ENCODE data around the gene ADAM11. TPM values are rescaled to one million over a fixed set of nuclear protein-coding genes. Genes with fewer than 3 reads are reported as not detected.

Gene ADAM11
- total RNA-seq, 1 donor from 2014 or later: 6.0 TPM

DNA sequence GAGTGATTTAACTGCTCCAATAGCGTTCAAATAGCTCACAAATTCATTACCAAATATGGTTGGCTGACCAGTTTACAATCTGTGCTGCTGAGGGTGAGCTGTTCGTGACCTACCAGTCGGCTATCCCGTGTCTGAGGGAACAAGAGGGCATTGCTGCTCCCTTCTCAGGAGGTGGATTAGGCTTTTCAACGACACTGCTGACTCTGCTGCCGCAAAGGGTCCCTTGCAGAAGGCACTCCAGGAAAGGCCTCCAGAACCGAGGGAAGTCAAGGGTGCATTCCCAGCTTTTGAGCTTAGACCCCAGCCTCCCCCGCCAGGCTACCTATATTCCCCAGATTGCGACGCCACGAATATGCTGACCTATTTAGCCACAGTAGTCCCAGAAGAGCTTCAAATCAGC is 39.0 kb downstream of the ADAM11 start:
- Mint-ChIP-seq H3K4me1 (peaks cover 36% of the 10 kb centered on the region), H3K36me3 (ENCODE audit: low read depth) (peaks cover 7% of the 10 kb centered on the region), H3K27me3 (ENCODE audit: low read depth) (no peaks in the 10 kb centered on the region), H3K27ac (ENCODE audit: unreplicated experiment) (no peak overlapping the region), H3K4me3 (no peak overlapping the region), H3K9me3 (no peaks in the 10 kb centered on the region)
- DNase-seq (ENCODE audit: low read depth, low spot score): no peak
- TF ChIP-seq CTCF (conservative IDR thresholded peaks at IDR 0.05): no peak

DNA sequence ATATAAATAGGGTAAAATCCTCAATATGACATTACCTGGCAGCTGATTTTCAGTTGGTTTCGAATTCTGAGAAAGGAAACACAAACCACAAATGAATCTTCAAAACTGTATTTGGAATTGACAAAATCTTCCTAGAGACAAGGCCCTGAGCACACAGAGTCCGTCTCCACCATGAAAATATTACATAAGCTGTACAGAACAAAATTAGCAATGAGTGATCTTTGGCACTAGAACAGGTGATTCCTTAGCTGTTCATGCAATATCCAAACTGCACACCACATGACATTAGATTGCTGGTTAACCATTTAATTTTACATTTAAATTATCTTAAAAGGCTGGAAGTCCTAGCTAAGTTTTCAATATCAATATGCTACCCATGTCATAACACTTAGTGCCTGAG is 39.6 kb downstream of the ADAM11 start:
- no peak for DNase-seq (ENCODE audit: low read depth, low spot score)
- Mint-ChIP-seq H3K36me3 (ENCODE audit: low read depth) (peaks cover 9% of the 10 kb centered on the region), H3K9me3 (no peaks in the 10 kb centered on the region), H3K4me3 (no peak overlapping the region), H3K27me3 (ENCODE audit: low read depth) (no peaks in the 10 kb centered on the region), H3K4me1 (peaks cover 40% of the 10 kb centered on the region), H3K27ac (ENCODE audit: unreplicated experiment) (no peak overlapping the region)
- no peak for TF ChIP-seq CTCF (conservative IDR thresholded peaks at IDR 0.05)

GRCh38 chr17:44801880-44802279 is 43.1 kb downstream of the ADAM11 start:
- H3K4me1 Mint-ChIP-seq: peaks cover 11% of the 10 kb centered on the region
- H3K9me3 Mint-ChIP-seq: no peaks in the 10 kb centered on the region
- no peak overlapping the region for H3K4me3 Mint-ChIP-seq
- peaks cover 13% of the 10 kb centered on the region for H3K36me3 Mint-ChIP-seq (ENCODE audit: low read depth)
- H3K27me3 Mint-ChIP-seq (ENCODE audit: low read depth): no peaks in the 10 kb centered on the region
- H3K27ac Mint-ChIP-seq (ENCODE audit: unreplicated experiment): no peak overlapping the region
- TF ChIP-seq CTCF (conservative IDR thresholded peaks at IDR 0.05): no peak
- no peak for DNase-seq (ENCODE audit: low read depth, low spot score)

- H3K4me3 Mint-ChIP-seq: no peak overlapping the region
- no peak for DNase-seq (ENCODE audit: low read depth, low spot score)
- H3K4me1 Mint-ChIP-seq: peaks cover 4% of the 10 kb centered on the region
- H3K27ac Mint-ChIP-seq (ENCODE audit: unreplicated experiment): no peak overlapping the region
- no peaks in the 10 kb centered on the region for H3K9me3 Mint-ChIP-seq
- H3K27me3 Mint-ChIP-seq (ENCODE audit: low read depth): no peaks in the 10 kb centered on the region
- peaks cover 10% of the 10 kb centered on the region for H3K36me3 Mint-ChIP-seq (ENCODE audit: low read depth)
- TF ChIP-seq CTCF (conservative IDR thresholded peaks at IDR 0.05): no peak
Measured at GRCh38 chr17:44804302-44805089, 45.7 kb downstream of the ADAM11 start.

DNA sequence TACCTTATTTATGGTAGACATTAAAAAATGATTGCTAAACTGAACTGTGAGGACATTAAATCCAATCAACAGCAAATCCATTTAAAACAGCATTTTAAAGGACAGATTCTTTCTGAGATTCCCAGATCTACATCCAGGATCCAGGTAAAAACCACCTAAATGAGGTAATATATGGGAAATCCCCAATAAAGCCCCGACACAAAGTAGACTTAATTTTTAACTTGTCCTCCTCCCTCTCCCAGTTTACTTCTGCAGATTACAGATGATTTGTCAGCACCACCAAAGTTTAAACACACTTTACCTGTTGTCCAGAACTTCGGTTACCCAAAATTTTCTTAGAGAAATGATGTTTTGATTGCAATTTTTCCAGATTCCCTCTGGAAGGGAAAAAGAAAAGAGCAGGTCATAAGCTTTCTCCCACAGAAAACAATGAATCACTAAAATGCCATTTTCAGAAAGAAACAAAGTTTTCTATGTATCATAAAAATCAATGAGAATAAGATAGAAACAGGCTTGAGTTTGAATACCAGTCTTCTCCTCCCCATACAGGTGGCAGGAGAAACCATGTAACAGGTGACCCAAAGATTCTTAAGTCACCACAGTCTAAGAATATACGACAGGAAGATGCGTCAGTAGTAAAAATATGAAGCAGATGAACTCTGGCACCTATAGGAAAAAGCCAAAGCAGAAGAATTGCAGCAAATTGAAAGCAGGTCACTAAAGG is 48.5 kb downstream of the ADAM11 start:
- Mint-ChIP-seq H3K27me3 (ENCODE audit: low read depth) (no peaks in the 10 kb centered on the region), H3K27ac (ENCODE audit: unreplicated experiment) (no peak overlapping the region), H3K4me1 (peaks cover 4% of the 10 kb centered on the region), H3K36me3 (ENCODE audit: low read depth) (peaks cover 8% of the 10 kb centered on the region), H3K4me3 (no peak overlapping the region), H3K9me3 (no peaks in the 10 kb centered on the region)
- no peak for TF ChIP-seq CTCF (conservative IDR thresholded peaks at IDR 0.05)
- DNase-seq (ENCODE audit: low read depth, low spot score): no peak

Measured in neural crest cell (in vitro differentiated cells).